ENCODE measurements around the gene ADAMTS18.

The ADAMTS18 gene

DNA sequence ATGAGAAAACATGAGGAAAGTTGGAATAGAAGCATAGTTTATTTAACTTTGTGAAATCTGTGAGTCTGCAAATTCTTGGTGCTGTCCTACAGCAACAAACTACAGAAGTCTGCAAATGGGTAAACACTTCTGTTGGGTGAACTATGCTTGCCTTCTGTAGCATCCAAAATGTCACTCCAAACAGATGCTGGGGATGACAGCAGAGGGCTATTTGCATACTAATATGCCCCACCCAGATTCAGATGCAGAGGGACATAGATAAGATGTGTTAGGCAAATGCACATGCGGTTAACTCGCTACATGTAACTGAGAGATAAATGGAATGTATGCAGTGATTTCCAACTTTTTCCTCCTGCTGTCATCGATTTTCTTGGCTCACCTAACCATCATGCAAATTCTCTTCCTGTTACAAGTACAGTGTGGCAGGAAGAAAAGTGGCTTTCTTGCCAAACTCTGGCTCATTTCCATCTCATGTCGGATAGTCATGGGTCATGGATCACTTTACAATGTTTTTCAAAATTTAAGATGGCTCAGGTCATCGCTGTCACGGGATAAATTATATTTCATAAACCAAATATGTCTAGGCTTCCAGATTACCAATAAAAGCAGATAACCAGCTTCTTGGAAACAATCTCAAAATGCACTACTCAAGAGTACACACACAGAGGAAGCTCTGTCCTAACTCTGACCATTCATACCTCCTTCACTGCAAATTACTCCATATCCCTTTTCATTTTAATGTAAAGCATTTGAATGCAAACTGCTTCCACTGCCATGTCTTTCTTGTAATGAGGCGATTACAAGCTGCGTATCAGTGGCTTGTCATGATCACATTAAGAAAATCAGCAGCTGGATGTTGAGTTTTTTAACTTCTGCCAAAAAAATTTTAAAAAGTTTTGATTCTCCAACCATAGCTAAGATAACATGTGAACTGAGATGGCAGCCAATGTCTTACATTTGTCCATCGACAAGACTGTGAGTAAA lies 47.7 kb downstream of the ADAMTS18 start:
- DNase-seq, result no peak

GRCh38 chr16:77385481-77385880 lies 49.4 kb downstream of the ADAMTS18 start:
- DNase-seq, result no peak

DNA sequence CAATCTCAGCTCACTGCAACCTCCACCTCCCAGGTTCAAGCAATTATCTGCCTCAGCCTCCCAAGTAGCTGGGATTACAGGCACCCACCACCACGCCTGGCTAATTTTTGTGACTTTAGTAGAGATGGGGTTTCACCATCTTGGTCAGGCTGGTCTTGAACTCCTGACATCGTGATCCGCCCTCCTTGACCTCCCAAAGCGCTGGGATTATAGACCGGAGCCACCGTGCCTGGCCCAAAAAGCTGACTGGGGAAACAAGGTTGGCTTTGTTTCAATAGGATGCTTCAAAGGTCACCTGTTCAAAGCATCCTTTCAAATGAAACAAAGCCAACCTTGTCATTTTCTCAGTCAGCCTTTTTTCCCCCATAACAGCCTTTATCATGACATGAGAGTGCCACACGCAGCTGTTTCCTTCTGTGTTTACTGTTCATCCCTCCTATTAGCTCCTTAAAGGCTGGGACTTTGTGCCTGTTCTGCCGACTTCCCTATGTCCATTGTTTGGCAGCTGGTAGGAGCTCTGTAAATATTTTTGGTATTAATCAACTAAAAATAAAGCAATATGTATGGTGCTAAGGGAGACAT lies 51.1 kb downstream of the ADAMTS18 start:
- no peak for DNase-seq

DNA sequence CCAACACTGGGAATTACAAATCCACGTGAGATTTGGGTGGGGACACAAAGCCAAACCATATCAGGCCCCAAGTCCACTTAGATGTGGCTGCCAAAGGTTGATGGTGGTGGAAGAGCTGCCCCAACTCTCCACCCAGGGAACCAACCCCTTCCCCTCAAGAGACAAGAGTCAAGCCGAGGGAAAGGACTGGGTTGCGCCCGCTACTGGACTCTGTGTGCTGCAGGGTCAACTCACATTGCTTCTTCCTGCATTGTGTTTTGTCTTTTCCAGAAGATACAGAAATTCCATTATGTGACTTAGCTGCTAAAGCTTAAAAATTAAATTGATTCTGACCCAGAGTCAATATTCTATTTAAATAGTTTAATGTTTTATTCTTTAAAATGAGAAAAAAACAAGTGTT lies 58.5 kb downstream of the ADAMTS18 start:
- DNase-seq, result no peak

- DNase-seq, result no peak
These were observed 59.4 kb downstream of the ADAMTS18 start for GRCh38 chr16:77375396-77375795.

DNA sequence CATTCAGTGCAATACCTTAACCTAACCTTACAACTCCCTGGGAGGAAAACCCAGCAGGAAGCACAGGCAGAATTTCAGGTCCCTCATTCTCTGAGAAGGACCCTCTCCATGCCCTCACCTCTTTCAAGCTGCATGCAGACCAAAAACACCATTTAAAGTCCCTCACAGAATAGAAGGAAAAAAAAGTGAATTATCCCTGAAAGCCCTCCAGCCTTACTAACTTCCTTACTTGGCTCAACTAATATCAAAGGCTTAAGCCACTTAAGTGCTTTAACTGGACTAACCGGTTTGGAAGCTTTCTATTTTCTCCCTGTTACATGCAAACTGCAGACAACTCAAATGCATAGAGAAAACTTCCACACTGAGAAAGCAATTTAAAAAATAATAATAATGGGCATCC lies 60.5 kb downstream of the ADAMTS18 start:
- no peak for DNase-seq

- no peak for DNase-seq
These were observed 61.1 kb downstream of the ADAMTS18 start for GRCh38 chr16:77373726-77374125.

DNA sequence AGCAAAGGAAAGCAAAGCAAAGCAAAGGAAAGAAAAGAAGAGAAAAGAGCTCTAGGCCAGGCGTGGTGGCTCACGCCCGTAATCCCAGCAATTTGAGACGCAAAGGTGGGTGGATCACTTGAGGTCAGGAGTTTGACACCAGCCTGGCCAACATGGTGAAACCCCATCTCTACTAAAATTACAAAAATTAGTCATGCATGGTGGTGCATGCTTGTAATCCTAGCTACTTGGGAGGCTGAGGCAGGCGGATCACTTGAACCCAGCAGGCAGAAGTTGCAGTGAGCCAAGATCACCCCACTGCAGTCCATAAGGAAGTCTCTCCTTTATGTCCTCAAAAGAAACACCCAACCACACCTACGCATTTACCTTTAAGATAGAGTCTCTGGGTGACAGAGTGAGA lies 70.1 kb downstream of the ADAMTS18 start:
- no peak for DNase-seq

DNA sequence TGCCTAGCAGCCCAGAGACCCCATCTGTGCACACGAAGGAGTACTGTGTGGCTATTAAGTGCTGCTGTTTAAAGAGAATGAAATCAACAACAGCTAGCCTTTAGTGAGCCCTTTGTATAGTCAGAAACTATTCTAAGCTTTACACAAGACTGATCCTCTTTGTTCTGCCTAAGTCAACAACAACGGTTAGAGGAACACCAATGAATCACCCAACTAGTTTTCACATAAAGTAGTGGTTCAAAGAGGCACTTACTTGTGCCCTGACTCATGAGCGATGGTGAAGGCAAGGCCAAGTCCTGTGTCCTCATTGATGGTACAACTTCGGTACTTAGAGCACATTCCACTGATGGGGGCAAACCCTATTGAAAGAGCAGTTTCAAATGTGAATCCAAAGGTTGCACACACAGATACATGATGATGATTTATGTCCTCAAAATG lies 75.8 kb downstream of the ADAMTS18 start:
- DNase-seq, result no peak

DNA sequence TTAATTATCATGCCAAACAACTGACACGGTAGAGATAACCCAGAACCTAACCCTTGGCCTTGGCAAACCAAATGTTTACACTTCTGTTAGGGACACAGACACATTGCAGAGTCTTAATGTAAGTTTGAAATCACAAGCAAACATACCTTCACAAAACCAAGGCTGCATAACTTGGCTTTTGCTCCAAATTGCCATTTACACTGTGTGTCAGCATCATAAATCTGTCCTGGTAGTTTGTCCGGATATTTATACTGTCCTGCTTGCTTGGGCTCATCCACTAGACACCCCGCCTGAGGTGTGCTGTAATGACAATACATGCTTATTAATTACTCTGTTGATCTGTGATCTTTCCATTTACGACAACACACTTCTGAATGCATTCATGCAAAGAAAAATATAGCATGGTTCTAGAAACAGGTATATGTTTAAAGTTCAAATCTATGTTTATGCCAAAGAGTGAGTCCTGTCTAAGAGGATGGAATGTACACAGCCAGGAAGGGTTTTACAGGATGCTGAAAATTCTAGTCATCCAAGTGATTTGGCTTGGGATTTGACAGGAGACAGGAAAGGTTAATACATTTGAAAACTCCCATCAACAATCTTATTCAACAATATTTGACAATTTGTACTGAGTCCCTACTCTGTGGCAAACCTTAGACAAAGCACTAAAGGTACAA lies 81.1 kb downstream of the ADAMTS18 start:
- no peak for DNase-seq

DNA sequence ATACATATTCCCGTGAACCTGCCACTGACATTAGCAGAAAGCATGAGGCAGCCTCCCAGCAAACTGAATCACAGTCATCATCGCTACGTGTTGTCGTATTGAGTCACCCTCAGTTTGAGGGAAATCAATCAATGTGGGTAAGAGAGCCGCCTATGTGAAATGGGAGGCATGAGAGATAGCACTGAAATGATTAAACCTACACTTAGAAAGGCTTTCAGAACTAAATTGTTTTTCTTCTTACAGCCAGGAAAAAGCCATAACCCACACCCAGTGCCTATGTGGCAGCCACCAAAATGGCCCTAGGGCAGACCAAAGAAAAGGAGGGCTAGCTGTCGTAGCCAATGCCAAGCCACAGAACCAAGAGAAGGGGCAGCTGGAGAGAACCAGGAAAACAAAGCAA lies 90.5 kb downstream of the ADAMTS18 start:
- no peak for DNase-seq

GRCh38 chr16:77336637-77337036 lies 98.2 kb downstream of the ADAMTS18 start:
- DNase-seq, result no peak

DNA sequence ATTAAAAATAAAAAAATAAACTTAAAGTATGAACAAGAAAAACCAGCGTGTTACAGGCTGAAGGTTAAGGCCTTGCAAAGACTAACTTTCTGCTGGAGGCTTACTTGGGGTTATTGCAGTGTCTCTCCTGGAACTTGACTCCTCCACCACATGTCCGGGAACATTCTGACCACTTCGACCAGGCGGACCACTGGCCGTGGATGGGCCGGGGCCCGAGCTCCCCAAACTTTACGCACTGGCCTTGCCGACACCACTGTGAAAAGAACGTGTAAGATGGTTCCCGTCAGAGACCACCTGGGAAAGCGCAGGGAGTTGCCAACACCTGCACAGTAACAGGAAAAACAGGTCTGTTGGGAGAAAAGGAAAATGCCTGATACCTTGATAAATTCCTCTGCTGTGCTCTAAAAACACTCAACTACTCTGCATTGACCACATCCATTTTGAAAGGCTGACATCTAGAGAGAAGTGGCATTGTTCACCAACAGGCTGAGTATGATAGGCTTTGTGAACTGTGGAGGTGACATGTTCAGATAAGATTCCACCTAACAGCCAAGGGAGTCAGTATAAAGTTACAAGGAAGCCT lies 99.1 kb downstream of the ADAMTS18 start:
- DNase-seq, result no peak

DNA sequence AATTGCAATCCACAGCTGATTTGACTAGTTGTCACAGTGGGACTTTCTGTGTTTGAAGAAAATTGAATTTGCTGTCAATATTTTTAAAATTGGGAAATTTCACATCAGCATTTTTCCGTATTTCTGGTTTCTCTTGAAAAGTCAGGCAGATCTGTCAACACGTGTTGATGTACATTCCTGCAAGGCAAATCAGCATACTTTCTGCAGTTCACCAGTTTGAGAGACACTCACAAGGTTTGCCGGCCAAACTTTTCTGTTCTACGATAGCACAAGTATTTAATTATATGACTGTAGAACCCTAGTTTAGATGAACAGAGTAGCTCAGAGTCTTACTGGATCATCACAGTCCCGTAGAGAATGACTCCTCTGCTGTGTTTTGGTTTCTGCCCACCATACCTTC lies 102.0 kb downstream of the ADAMTS18 start:
- no peak for DNase-seq

DNA sequence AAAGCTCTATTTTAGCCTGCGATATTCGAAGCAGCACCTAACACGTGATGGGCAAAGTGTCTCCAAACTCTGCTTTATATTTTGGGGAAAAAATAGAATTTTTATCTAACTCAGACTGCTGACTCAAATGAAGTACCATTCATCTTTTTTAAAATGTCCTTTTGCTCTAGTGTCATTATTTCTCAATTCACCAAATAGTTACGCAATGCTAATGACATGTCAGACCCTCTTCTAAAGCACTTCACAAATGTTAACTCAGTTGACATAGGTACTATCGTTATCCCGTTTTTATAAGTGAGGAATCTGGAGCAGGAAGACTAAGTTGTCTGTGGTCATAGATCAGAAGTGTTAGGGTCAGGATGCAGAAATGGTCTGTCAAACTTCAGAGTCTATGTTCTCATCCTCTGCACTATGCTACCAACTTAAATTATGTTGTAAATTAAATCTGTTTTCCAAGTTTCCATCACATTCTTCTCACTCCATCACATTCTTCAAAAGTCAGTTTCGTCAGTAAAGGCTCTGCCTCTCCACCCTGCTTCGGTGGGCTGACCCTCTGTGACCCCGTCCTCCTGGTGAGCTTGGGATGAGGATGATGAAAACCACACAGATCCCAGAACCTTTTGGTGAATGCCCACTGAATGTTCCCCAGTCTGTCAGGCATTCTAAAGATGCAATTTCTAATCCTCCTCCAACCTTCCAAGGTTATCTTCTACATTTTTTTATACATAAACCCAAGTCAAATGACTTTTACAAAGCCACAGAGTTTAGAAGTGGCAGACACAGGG lies 102.8 kb downstream of the ADAMTS18 start:
- no peak for DNase-seq

GRCh38 chr16:77331043-77331442 lies 103.8 kb downstream of the ADAMTS18 start:
- DNase-seq, result no peak

- no peak for DNase-seq
These were observed 104.3 kb downstream of the ADAMTS18 start for GRCh38 chr16:77330332-77331042.

GRCh38 chr16:77328768-77329167 lies 106.1 kb downstream of the ADAMTS18 start:
- no peak for DNase-seq

DNA sequence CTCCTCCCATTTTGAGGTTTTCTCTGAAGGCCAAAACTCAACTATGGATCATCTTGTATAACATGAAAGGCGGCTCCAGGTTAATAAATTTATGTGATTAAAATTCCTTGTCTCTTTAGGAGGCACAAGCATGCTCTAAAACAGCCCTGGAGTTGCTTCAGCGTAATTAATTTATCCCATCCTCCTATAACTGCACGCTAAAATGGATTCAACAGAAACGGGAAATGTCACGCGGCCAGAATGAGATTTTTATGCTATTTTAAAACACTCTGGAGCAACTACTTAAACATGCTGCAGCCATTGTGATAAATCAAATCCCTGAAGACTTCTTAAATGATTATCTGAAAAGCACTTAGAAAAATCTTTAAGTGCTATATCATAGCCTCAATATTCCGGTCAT lies 106.6 kb downstream of the ADAMTS18 start:
- no peak for DNase-seq

DNA sequence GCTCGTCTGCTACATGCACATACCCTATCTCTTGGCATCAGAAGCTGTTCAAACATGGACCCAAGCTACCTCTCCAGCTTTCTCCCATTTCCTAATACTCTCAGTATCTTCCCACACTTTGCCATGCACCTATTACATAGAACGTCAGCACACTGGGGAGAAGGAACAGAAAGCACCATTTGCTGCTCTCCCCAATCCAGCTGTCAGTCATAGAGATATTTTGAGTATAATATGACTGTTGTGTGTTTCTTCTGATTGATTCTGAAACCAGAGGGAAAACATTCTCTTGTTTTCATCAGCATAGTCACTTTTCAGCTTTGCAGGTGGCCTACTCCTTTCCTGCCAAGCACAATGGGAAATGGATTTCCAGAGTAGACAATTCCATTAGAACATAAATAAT lies 107.1 kb downstream of the ADAMTS18 start:
- no peak for DNase-seq

- no peak for DNase-seq
These were observed 110.1 kb downstream of the ADAMTS18 start for GRCh38 chr16:77324729-77325128.

GRCh38 chr16:77323695-77324094 lies 111.1 kb downstream of the ADAMTS18 start:
- DNase-seq, result no peak

Measured in NK-92 treated with Interleukin-12 subunit alpha and Interleukin-12 subunit beta, amount 100 ng/mL, for 24 hours (cell line).